Activated CD8-positive, alpha-beta memory T cell treated with anti-CD3 and anti-CD28 coated beads, Interleukin-2, amount 10 ng/mL, durations not matched to agents 7 days and 5 days (primary cell): Measurements from ENCODE around the gene GET3. TPM values are rescaled to one million over a fixed set of nuclear protein-coding genes. Genes with fewer than 3 reads are reported as not detected.

Experiments
- ATAC-seq: fragments of 150-1000 bp; cut with Tn5 transposase; one replicate; pipeline ENCODE4 v1.10.0; 2021; ENCODE audit warnings: moderate library complexity
- CTCF ChIA-PET: fragments of 350-600 bp; sonication (Branson Sonifier 250); formaldehyde crosslinking; loops from one replicate; lab custom pipeline; 2021; ENCODE audit warnings: antibody characterized with exemption; lab: Charles Lee
- DNase-seq: peaks from one replicate; pipeline ENCODE4 v3.0.0-alpha.2; 2020
- H3K27ac Mint-ChIP-seq: one replicate; pipeline ENCODE4 v1.8.0; 2021; ENCODE audit warnings: mild to moderate bottlenecking, mixed read lengths
- H3K27me3 Mint-ChIP-seq: one replicate; pipeline ENCODE4 v1.8.0; 2021; ENCODE audit warnings: mixed read lengths
- H3K36me3 Mint-ChIP-seq: one replicate; pipeline ENCODE4 v1.8.0; 2021; ENCODE audit warnings: mild to moderate bottlenecking, mixed read lengths
- H3K4me1 Mint-ChIP-seq: one replicate; pipeline ENCODE4 v1.8.0; 2021; ENCODE audit warnings: mixed read lengths
- H3K4me3 Mint-ChIP-seq: one replicate; pipeline ENCODE4 v1.8.0; 2021; ENCODE audit warnings: mild to moderate bottlenecking, moderate library complexity, mixed read lengths
- H3K9me3 Mint-ChIP-seq: one replicate; pipeline ENCODE4 v1.8.0; 2022; ENCODE audit warnings: low read depth, mixed read lengths
- total RNA-seq, 2 experiments: library from RNA; stranded (reverse); gene quantifications; one replicate each; pipeline ENCODE4 v1.2.3, GENCODE V29; 2021

Gene GET3
- total RNA-seq, 2 experiments from 2014 or later = 68.6 to 84.1 TPM

- Mint-ChIP-seq H3K36me3 (peaks cover 2% of the 10 kb centered on the region), H3K9me3 (no peaks in the 10 kb centered on the region), H3K27ac (peak overlapping the region; percentile 44), H3K4me3 (no peak overlapping the region), H3K4me1 (peaks cover 28% of the 10 kb centered on the region), H3K27me3 (no peaks in the 10 kb centered on the region)
- DNase-seq = no peak
- CTCF ChIA-PET = interaction anchor here (3.8 to 4.7 kb wide), 2 partner anchors 10 to 11 kb away, joined by 19 to 62 read pairs; partner anchors contain the start of gene HOOK2
- ATAC-seq = no peak
Measured at GRCh38 chr19:12787458-12787857, 50.2 kb downstream of the GET3 start.

DNA sequence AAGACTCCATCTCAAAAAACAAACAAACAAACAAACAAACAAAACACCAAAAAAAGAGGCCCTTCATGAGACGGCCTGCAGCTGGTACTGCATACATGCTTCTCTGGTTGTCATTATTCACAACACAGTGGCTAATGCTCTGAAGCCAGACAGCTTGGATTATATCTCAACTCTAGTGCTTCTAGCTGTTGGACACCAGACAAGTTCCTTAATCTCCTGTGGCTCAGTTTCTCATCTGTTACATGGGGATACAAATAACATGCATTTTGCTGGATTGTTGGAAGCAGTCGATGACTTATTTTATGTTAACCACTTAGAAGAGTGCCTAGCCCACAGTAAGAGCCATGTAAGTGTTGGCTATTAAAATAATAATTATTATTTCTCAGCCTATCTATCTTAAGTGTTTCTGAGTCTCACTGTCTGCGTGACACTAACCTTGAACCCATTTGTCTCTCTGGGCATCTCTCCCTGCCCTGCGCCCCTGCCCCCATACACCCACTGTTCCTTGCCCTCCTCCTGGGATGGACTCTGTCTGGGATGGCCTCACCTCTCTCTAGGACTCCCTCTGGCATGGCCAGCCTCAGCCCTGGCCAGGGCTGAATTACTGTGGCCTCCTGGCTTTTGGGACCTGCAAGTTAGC, 50.9 kb downstream of the GET3 start:
- Mint-ChIP-seq H3K36me3 (peaks cover 6% of the 10 kb centered on the region), H3K4me1 (peaks cover 27% of the 10 kb centered on the region), H3K27ac (peak overlapping the region; percentile 96), H3K27me3 (no peaks in the 10 kb centered on the region), H3K9me3 (no peaks in the 10 kb centered on the region), H3K4me3 (peak overlapping the region; percentile 92)
- no peak for DNase-seq
- CTCF ChIA-PET = interaction anchor here (1.1 to 4.7 kb wide), 6 partner anchors 9 to 65 kb away, joined by 3 to 62 read pairs (median 4); partner anchors contain the start of gene HOOK2
- no peak for ATAC-seq

DNA sequence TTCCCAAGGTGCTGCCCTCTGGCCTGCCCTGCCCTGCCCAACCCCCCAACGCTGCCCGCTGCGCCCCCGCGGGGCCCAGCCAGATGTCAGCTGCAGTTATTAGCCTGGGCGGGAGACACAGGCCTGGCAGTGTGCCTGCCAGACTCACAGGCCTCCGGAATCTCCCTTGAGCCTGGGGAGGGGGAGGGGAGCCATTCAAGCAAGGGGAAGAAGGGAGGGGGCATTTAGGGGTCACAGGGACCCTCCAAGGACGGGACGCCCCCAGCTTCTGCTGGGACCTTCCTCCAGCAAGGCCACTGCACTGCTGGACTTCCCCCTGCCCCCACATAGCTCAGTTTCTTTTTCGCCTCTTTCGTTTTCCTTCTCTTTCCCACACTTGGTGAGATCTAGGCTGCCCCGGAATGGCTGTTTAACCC, 51.4 kb downstream of the GET3 start:
- DNase-seq (peak; percentile 72), ATAC-seq (no peak)

GRCh38 chr19:12789098-12789903, 52.0 kb downstream of the GET3 start:
- Mint-ChIP-seq H3K4me3 (peak overlapping the region; percentile 93), H3K36me3 (peaks cover 8% of the 10 kb centered on the region), H3K27me3 (no peaks in the 10 kb centered on the region), H3K4me1 (peaks cover 30% of the 10 kb centered on the region), H3K27ac (peak overlapping the region; percentile 96), H3K9me3 (no peaks in the 10 kb centered on the region)
- CTCF ChIA-PET = interaction anchor here (1.0 to 4.7 kb wide), 7 partner anchors 8 to 66 kb away, joined by 3 to 62 read pairs (median 5); partner anchors contain the start of gene HOOK2
- no peak for ATAC-seq
- DNase-seq = peak; percentile 57

More for the DNA sequence above, 51.4 kb downstream of the GET3 start:
- Mint-ChIP-seq H3K4me1 (peaks cover 27% of the 10 kb centered on the region), H3K4me3 (peak overlapping the region; percentile 92), H3K27me3 (no peaks in the 10 kb centered on the region), H3K27ac (peak overlapping the region; percentile 96), H3K9me3 (no peaks in the 10 kb centered on the region), H3K36me3 (peaks cover 8% of the 10 kb centered on the region)
- CTCF ChIA-PET = interaction anchor here (1.0 to 4.7 kb wide), 7 partner anchors 8 to 66 kb away, joined by 3 to 62 read pairs (median 5); partner anchors contain the start of gene HOOK2

DNA sequence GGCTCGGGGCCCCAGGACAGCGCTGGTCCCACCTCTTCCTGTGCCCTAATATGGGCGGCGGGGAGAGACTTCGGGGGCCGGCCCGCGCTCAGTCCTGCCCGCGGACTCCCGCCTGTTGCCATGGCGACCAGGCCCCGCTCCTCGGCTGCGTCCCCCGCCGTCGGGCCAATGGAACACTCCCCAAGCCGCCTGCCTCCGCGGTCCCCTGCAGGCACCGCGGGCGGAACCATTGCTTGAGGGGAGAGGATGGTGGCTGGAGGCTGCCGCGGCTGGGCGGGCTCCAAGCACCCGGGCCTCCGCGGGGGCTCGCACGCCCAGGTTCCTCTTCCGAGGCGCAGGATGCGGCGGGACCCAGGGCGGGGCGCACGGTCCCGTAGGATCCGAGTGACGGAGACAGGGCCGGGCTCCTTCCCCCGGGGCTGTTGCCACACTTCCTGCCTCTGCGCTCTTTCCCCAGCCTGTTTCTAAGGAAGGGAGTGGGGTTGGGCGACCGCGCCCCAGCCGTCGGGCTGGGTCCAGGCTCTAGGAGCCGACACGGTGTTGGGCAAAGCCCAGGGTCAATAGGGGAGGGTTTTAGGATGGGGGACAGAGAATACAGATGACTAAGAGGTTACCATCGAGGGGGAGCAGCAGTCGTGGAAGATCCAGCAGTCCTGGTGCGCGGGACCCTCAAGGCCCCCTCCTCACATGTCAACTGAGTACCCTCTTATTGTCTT, 52.8 kb downstream of the GET3 start:
- peak; percentile 99 for DNase-seq
- Mint-ChIP-seq H3K27me3 (no peaks in the 10 kb centered on the region), H3K36me3 (peaks cover 8% of the 10 kb centered on the region), H3K4me1 (peaks cover 37% of the 10 kb centered on the region), H3K27ac (peak overlapping the region; percentile 95), H3K4me3 (peak overlapping the region; percentile 93), H3K9me3 (no peaks in the 10 kb centered on the region)
- ATAC-seq = peak; percentile 50
- CTCF ChIA-PET = interaction anchor here (1.0 to 18.0 kb wide), 5 partner anchors 13 to 67 kb away, joined by 4 to 1017 read pairs (median 5); partner anchors contain the start of gene HOOK2

DNA sequence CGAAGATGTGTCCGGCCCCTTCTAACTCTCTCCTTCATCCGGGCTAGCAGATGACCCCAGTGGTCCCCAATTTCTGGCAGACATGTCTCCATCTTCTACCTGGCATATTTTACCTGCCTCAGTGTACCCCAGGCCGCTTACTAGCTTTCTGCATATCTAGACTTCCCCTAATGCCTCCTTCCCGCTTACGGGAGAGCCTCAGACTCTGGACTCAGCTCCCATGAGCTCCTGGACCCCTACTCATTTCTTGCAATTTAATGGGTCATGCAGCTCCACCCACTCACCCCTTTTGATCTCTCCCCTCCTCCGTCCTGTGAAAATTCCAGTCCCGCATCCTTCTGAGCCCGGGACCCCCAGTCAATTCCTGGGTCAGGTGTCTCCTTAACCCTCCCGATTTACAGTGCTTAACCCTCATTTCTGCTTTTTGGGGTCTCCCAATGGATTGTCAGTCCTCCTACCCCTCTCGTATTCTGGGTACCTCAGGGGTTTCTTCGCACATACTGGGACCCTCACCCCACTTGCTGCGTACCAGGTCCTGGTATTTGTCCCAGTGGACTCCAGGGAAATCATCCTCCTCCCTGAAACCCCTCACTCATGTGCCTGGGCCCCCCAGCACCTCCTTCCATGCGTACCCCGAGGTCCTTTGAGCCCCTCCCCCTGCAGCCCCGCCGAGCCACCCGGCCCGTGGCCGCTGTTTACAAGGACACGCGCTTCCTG, 53.5 kb downstream of the GET3 start:
- CTCF ChIA-PET = interaction anchor here (1.0 to 18.0 kb wide), 2 partner anchors 21 to 57 kb away, joined by 3 to 1017 read pairs; partner anchors contain the start of gene HOOK2
- DNase-seq (no peak), ATAC-seq (no peak)
- peaks cover 41% of the 10 kb centered on the region for H3K4me1 Mint-ChIP-seq
- peak overlapping the region; percentile 93 for H3K4me3 Mint-ChIP-seq
- H3K36me3 Mint-ChIP-seq = peaks cover 8% of the 10 kb centered on the region
- H3K9me3 Mint-ChIP-seq = no peaks in the 10 kb centered on the region
- no peaks in the 10 kb centered on the region for H3K27me3 Mint-ChIP-seq
- H3K27ac Mint-ChIP-seq = peak overlapping the region; percentile 95

DNA sequence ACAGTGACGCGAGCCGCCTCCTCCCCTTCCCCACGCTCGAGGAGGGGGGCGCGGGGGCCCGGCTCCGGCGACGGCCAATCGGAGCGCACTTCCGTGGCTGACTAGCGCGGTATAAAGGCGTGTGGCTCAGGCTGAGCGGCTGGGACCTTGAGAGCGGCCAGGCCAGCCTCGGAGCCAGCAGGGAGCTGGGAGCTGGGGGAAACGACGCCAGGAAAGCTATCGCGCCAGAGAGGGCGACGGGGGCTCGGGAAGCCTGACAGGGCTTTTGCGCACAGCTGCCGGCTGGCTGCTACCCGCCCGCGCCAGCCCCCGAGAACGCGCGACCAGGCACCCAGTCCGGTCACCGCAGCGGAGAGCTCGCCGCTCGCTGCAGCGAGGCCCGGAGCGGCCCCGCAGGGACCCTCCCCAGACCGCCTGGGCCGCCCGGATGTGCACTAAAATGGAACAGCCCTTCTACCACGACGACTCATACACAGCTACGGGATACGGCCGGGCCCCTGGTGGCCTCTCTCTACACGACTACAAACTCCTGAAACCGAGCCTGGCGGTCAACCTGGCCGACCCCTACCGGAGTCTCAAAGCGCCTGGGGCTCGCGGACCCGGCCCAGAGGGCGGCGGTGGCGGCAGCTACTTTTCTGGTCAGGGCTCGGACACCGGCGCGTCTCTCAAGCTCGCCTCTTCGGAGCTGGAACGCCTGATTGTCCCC, 54.2 kb downstream of the GET3 start, which contains the start of gene JUNB:
Gene JUNB (plus strand): TSS at position 142 of the 706 bp plus-strand sequence. CDS start 286 bp downstream, at position 428.
- Mint-ChIP-seq H3K4me3 (peak within 1 kb of the TSS; percentile 93), H3K36me3 (peaks cover 8% of the 10 kb centered on the region), H3K27me3 (no peaks in the 10 kb centered on the region), H3K9me3 (no peaks in the 10 kb centered on the region), H3K4me1 (peaks cover 48% of the 10 kb centered on the region), H3K27ac (peak within 1 kb of the TSS; percentile 95)
- DNase-seq = peak; percentile 97
- peak; percentile 44 for ATAC-seq
- CTCF ChIA-PET = interaction anchor here (1.0 to 18.0 kb wide), 4 partner anchors 22 to 174 kb away, joined by 3 to 1017 read pairs (median 5); partner anchors contain the start of gene HOOK2

DNA sequence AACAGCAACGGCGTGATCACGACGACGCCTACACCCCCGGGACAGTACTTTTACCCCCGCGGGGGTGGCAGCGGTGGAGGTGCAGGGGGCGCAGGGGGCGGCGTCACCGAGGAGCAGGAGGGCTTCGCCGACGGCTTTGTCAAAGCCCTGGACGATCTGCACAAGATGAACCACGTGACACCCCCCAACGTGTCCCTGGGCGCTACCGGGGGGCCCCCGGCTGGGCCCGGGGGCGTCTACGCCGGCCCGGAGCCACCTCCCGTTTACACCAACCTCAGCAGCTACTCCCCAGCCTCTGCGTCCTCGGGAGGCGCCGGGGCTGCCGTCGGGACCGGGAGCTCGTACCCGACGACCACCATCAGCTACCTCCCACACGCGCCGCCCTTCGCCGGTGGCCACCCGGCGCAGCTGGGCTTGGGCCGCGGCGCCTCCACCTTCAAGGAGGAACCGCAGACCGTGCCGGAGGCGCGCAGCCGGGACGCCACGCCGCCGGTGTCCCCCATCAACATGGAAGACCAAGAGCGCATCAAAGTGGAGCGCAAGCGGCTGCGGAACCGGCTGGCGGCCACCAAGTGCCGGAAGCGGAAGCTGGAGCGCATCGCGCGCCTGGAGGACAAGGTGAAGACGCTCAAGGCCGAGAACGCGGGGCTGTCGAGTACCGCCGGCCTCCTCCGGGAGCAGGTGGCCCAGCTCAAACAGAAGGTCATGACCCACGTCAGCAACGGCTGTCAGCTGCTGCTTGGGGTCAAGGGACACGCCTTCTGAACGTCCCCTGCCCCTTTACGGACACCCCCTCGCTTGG, 55.0 kb downstream of the GET3 start:
- peaks cover 44% of the 10 kb centered on the region for H3K4me1 Mint-ChIP-seq
- H3K4me3 Mint-ChIP-seq = peak overlapping the region; percentile 93
- CTCF ChIA-PET = interaction anchor here (1.0 to 18.0 kb wide), 6 partner anchors 23 to 173 kb away, joined by 3 to 1017 read pairs (median 5); partner anchors contain the start of gene HOOK2
- H3K27ac Mint-ChIP-seq = peak overlapping the region; percentile 95
- peaks cover 8% of the 10 kb centered on the region for H3K36me3 Mint-ChIP-seq
- DNase-seq (peak; percentile 91), ATAC-seq (no peak)
- H3K9me3 Mint-ChIP-seq = no peaks in the 10 kb centered on the region
- H3K27me3 Mint-ChIP-seq = no peaks in the 10 kb centered on the region

- Mint-ChIP-seq H3K9me3 (no peaks in the 10 kb centered on the region), H3K27me3 (no peaks in the 10 kb centered on the region), H3K36me3 (peaks cover 8% of the 10 kb centered on the region), H3K27ac (peak overlapping the region; percentile 95), H3K4me3 (peak overlapping the region; percentile 93), H3K4me1 (peaks cover 43% of the 10 kb centered on the region)
- DNase-seq (no peak), ATAC-seq (no peak)
- CTCF ChIA-PET = interaction anchor here (1.1 to 18.0 kb wide), 6 partner anchors 23 to 172 kb away, joined by 3 to 1017 read pairs (median 5); partner anchors contain the start of gene HOOK2
Measured at GRCh38 chr19:12792853-12793289, 55.6 kb downstream of the GET3 start.

GRCh38 chr19:12793290-12794195, 56.2 kb downstream of the GET3 start:
- peak; percentile 25 for ATAC-seq
- Mint-ChIP-seq H3K9me3 (no peaks in the 10 kb centered on the region), H3K4me1 (peaks cover 36% of the 10 kb centered on the region), H3K27ac (peak overlapping the region; percentile 95), H3K27me3 (no peaks in the 10 kb centered on the region), H3K4me3 (peak overlapping the region; percentile 93), H3K36me3 (peaks cover 8% of the 10 kb centered on the region)
- CTCF ChIA-PET = interaction anchor here (0.6 to 18.0 kb wide), 5 partner anchors 24 to 781 kb away, joined by 3 to 1017 read pairs (median 3); partner anchors contain the start of gene HOOK2
- DNase-seq = peak; percentile 93
